ENCODE results near the gene PHLPP1.

The PHLPP1 gene

GRCh38 chr18:62810682-62811081, 95.3 kb downstream of the PHLPP1 start:
- Histone ChIP-seq H3K4me3 (ENCODE audit: low read length) (no peak overlapping the region), H3K4me1 (ENCODE audit: insufficient read depth, low read length) (peaks cover 56% of the 10 kb centered on the region)
- 100% methylated on average over 2 of the region's 4 CpGs for WGBS

GRCh38 chr18:62811674-62812073, 96.3 kb downstream of the PHLPP1 start:
- Histone ChIP-seq H3K27ac (ENCODE audit: low read depth, low read length) (no peak overlapping the region), H3K4me3 (ENCODE audit: low read length) (no peak overlapping the region), H3K9ac (ENCODE audit: low read depth, low read length) (no peak overlapping the region), H3K27me3 (ENCODE audit: insufficient read depth, low read length) (no peaks in the 10 kb centered on the region), H3K9me3 (ENCODE audit: insufficient read depth, low read depth, low read length) (no peaks in the 10 kb centered on the region), H3K36me3 (ENCODE audit: insufficient read depth, low read length) (no peaks in the 10 kb centered on the region), H3K4me1 (ENCODE audit: insufficient read depth, low read length) (peaks cover 53% of the 10 kb centered on the region)

More at GRCh38 chr18:62810682-62811081, 95.3 kb downstream of the PHLPP1 start:
- Histone ChIP-seq H3K27ac (ENCODE audit: low read depth, low read length) (no peak overlapping the region), H3K9me3 (ENCODE audit: insufficient read depth, low read depth, low read length) (no peaks in the 10 kb centered on the region), H3K36me3 (ENCODE audit: insufficient read depth, low read length) (no peaks in the 10 kb centered on the region), H3K9ac (ENCODE audit: low read depth, low read length) (no peak overlapping the region), H3K27me3 (ENCODE audit: insufficient read depth, low read length) (no peaks in the 10 kb centered on the region)

GRCh38 chr18:62812242-62812641, 96.9 kb downstream of the PHLPP1 start:
- Histone ChIP-seq H3K4me3 (ENCODE audit: low read length) (no peak overlapping the region), H3K9me3 (ENCODE audit: insufficient read depth, low read depth, low read length) (no peaks in the 10 kb centered on the region), H3K9ac (ENCODE audit: low read depth, low read length) (no peak overlapping the region), H3K36me3 (ENCODE audit: insufficient read depth, low read length) (no peaks in the 10 kb centered on the region), H3K27ac (ENCODE audit: low read depth, low read length) (no peak overlapping the region), H3K27me3 (ENCODE audit: insufficient read depth, low read length) (no peaks in the 10 kb centered on the region), H3K4me1 (ENCODE audit: insufficient read depth, low read length) (peaks cover 53% of the 10 kb centered on the region)
- WGBS = 92% methylated on average over 3 of the region's 3 CpGs

- no peaks in the 10 kb centered on the region for H3K36me3 ChIP-seq (ENCODE audit: insufficient read depth, low read length)
- peaks cover 53% of the 10 kb centered on the region for H3K4me1 ChIP-seq (ENCODE audit: insufficient read depth, low read length)
- no peaks in the 10 kb centered on the region for H3K9me3 ChIP-seq (ENCODE audit: insufficient read depth, low read depth, low read length)
- no peak overlapping the region for H3K4me3 ChIP-seq (ENCODE audit: low read length)
- no peaks in the 10 kb centered on the region for H3K27me3 ChIP-seq (ENCODE audit: insufficient read depth, low read length)
- H3K9ac ChIP-seq (ENCODE audit: low read depth, low read length) = no peak overlapping the region
- no peak overlapping the region for H3K27ac ChIP-seq (ENCODE audit: low read depth, low read length)
Observed at GRCh38 chr18:62812876-62813275, 97.5 kb downstream of the PHLPP1 start.

GRCh38 chr18:62814132-62814759, 98.9 kb downstream of the PHLPP1 start:
- no peaks in the 10 kb centered on the region for H3K9me3 ChIP-seq (ENCODE audit: insufficient read depth, low read depth, low read length)
- no peak overlapping the region for H3K4me3 ChIP-seq (ENCODE audit: low read length)
- 74% methylated on average over 2 of the region's 2 CpGs for WGBS
- no peaks in the 10 kb centered on the region for H3K36me3 ChIP-seq (ENCODE audit: insufficient read depth, low read length)
- no peak overlapping the region for H3K9ac ChIP-seq (ENCODE audit: low read depth, low read length)
- H3K27me3 ChIP-seq (ENCODE audit: insufficient read depth, low read length) = no peaks in the 10 kb centered on the region
- peak overlapping the region; percentile 40; the same call in 1 of the 2 replicates for H3K27ac ChIP-seq (ENCODE audit: low read depth, low read length)
- H3K4me1 ChIP-seq (ENCODE audit: insufficient read depth, low read length) = peaks cover 48% of the 10 kb centered on the region

GRCh38 chr18:62825382-62825781, 110.0 kb downstream of the PHLPP1 start:
- 90% methylated on average over 1 of the region's 1 CpG for WGBS
- H3K4me3 ChIP-seq (ENCODE audit: low read length) = no peak overlapping the region
- peaks cover 17% of the 10 kb centered on the region; the same call in 1 of the 2 replicates for H3K4me1 ChIP-seq (ENCODE audit: insufficient read depth, low read length)
- H3K9me3 ChIP-seq (ENCODE audit: insufficient read depth, low read depth, low read length) = no peaks in the 10 kb centered on the region
- peaks cover 8% of the 10 kb centered on the region for H3K36me3 ChIP-seq (ENCODE audit: insufficient read depth, low read length)
- no peak overlapping the region for H3K27ac ChIP-seq (ENCODE audit: low read depth, low read length)
- H3K9ac ChIP-seq (ENCODE audit: low read depth, low read length) = no peak overlapping the region
- no peaks in the 10 kb centered on the region for H3K27me3 ChIP-seq (ENCODE audit: insufficient read depth, low read length)

GRCh38 chr18:62827397-62827796, 112.1 kb downstream of the PHLPP1 start:
- H3K27me3 ChIP-seq (ENCODE audit: insufficient read depth, low read length) = no peaks in the 10 kb centered on the region
- peaks cover 12% of the 10 kb centered on the region for H3K36me3 ChIP-seq (ENCODE audit: insufficient read depth, low read length)
- no peak overlapping the region for H3K27ac ChIP-seq (ENCODE audit: low read depth, low read length)
- H3K4me1 ChIP-seq (ENCODE audit: insufficient read depth, low read length) = peaks cover 27% of the 10 kb centered on the region
- no peak overlapping the region for H3K4me3 ChIP-seq (ENCODE audit: low read length)
- no peak overlapping the region for H3K9ac ChIP-seq (ENCODE audit: low read depth, low read length)
- no peaks in the 10 kb centered on the region for H3K9me3 ChIP-seq (ENCODE audit: insufficient read depth, low read depth, low read length)

- Histone ChIP-seq H3K4me1 (ENCODE audit: insufficient read depth, low read length) (peaks cover 33% of the 10 kb centered on the region), H3K27ac (ENCODE audit: low read depth, low read length) (no peak overlapping the region), H3K9ac (ENCODE audit: low read depth, low read length) (no peak overlapping the region), H3K4me3 (ENCODE audit: low read length) (no peak overlapping the region), H3K36me3 (ENCODE audit: insufficient read depth, low read length) (peaks cover 12% of the 10 kb centered on the region), H3K27me3 (ENCODE audit: insufficient read depth, low read length) (no peaks in the 10 kb centered on the region), H3K9me3 (ENCODE audit: insufficient read depth, low read depth, low read length) (no peaks in the 10 kb centered on the region)
- 97% methylated on average over 3 of the region's 3 CpGs for WGBS
Observed at GRCh38 chr18:62828091-62828640, 112.8 kb downstream of the PHLPP1 start.

- no peaks in the 10 kb centered on the region for H3K9me3 ChIP-seq (ENCODE audit: insufficient read depth, low read depth, low read length)
- no peak overlapping the region for H3K4me3 ChIP-seq (ENCODE audit: low read length)
- H3K9ac ChIP-seq (ENCODE audit: low read depth, low read length) = no peak overlapping the region
- 84% methylated on average over 1 of the region's 1 CpG for WGBS
- H3K36me3 ChIP-seq (ENCODE audit: insufficient read depth, low read length) = peaks cover 12% of the 10 kb centered on the region
- H3K27ac ChIP-seq (ENCODE audit: low read depth, low read length) = no peak overlapping the region
- H3K27me3 ChIP-seq (ENCODE audit: insufficient read depth, low read length) = no peaks in the 10 kb centered on the region
- peaks cover 39% of the 10 kb centered on the region for H3K4me1 ChIP-seq (ENCODE audit: insufficient read depth, low read length)
Observed at GRCh38 chr18:62828852-62829251, 113.5 kb downstream of the PHLPP1 start.

- Histone ChIP-seq H3K9ac (ENCODE audit: low read depth, low read length) (no peak overlapping the region), H3K27me3 (ENCODE audit: insufficient read depth, low read length) (no peaks in the 10 kb centered on the region), H3K4me1 (ENCODE audit: insufficient read depth, low read length) (peaks cover 50% of the 10 kb centered on the region), H3K27ac (ENCODE audit: low read depth, low read length) (no peak overlapping the region), H3K36me3 (ENCODE audit: insufficient read depth, low read length) (peaks cover 12% of the 10 kb centered on the region), H3K4me3 (ENCODE audit: low read length) (no peak overlapping the region), H3K9me3 (ENCODE audit: insufficient read depth, low read depth, low read length) (no peaks in the 10 kb centered on the region)
- WGBS = 94% methylated on average over 7 of the region's 7 CpGs
Observed at GRCh38 chr18:62829936-62830335, 114.6 kb downstream of the PHLPP1 start.

GRCh38 chr18:62832282-62832681, 116.9 kb downstream of the PHLPP1 start:
- H3K27ac ChIP-seq (ENCODE audit: low read depth, low read length) = peak overlapping the region; percentile 79

GRCh38 chr18:62833494-62833893, 118.2 kb downstream of the PHLPP1 start:
- H3K27ac ChIP-seq (ENCODE audit: low read depth, low read length) = no peak overlapping the region
- H3K4me3 ChIP-seq (ENCODE audit: low read length) = no peak overlapping the region
- no peaks in the 10 kb centered on the region for H3K9me3 ChIP-seq (ENCODE audit: insufficient read depth, low read depth, low read length)
- no peaks in the 10 kb centered on the region for H3K27me3 ChIP-seq (ENCODE audit: insufficient read depth, low read length)
- no peak overlapping the region for H3K9ac ChIP-seq (ENCODE audit: low read depth, low read length)
- peaks cover 52% of the 10 kb centered on the region for H3K4me1 ChIP-seq (ENCODE audit: insufficient read depth, low read length)
- H3K36me3 ChIP-seq (ENCODE audit: insufficient read depth, low read length) = peaks cover 12% of the 10 kb centered on the region
- WGBS = no CpG with 5 or more reads among the region's 1 CpG

More at GRCh38 chr18:62832282-62832681, 116.9 kb downstream of the PHLPP1 start:
- Histone ChIP-seq H3K9me3 (ENCODE audit: insufficient read depth, low read depth, low read length) (no peaks in the 10 kb centered on the region), H3K9ac (ENCODE audit: low read depth, low read length) (peak overlapping the region; percentile 57), H3K36me3 (ENCODE audit: insufficient read depth, low read length) (peaks cover 12% of the 10 kb centered on the region), H3K4me3 (ENCODE audit: low read length) (peak overlapping the region; percentile 30), H3K4me1 (ENCODE audit: insufficient read depth, low read length) (peaks cover 49% of the 10 kb centered on the region), H3K27me3 (ENCODE audit: insufficient read depth, low read length) (no peaks in the 10 kb centered on the region)
- WGBS = 54% methylated on average over 2 of the region's 2 CpGs
